Ascending aorta (tissue), 2 donors: ENCODE results near the gene NECAB2. TPM values are rescaled to one million over a fixed set of nuclear protein-coding genes. Genes with fewer than 3 reads are reported as not detected.
A peak's percentile ranks its signal among the peaks of the same experiment; 100 is the strongest.

Experiments
- DNase-seq, 2 donors: peaks; one replicate each; pipeline ENCODE4 v3.0.0-alpha.2; 2019; ENCODE audit warnings: low spot score in 2 of 2
- H3K27ac ChIP-seq, 2 donors: fragments of 200-600 bp; sonication (generic); one replicate each; pipeline ENCODE4 v1.5.1; 2016 to 2017; ENCODE audit warnings: mild to moderate bottlenecking in 1 of 2
- H3K27me3 ChIP-seq: fragments of 200-600 bp; sonication (generic); one replicate; pipeline ENCODE4 v1.5.1; 2017
- H3K36me3 ChIP-seq, 2 donors: fragments of 200-600 bp; sonication (generic); one replicate each; pipeline ENCODE4 v1.5.1; 2016
- H3K4me1 ChIP-seq, 2 donors: fragments of 200-600 bp; sonication (generic); one replicate each; pipeline ENCODE4 v1.5.1; 2016 to 2017; ENCODE audit warnings: mild to moderate bottlenecking in 1 of 2
- H3K4me3 ChIP-seq, 2 donors: fragments of 200-600 bp; sonication (generic); one replicate each; pipeline ENCODE4 v1.5.1; 2016 to 2017; ENCODE audit warnings: mild to moderate bottlenecking in 1 of 2
- H3K9me3 ChIP-seq, 2 donors: fragments of 200-600 bp; sonication (generic); one replicate each; pipeline ENCODE4 v1.5.1; 2016
- intact Hi-C: fragments of 100-400 bp; cut with DNase I; formaldehyde crosslinking; loops from one replicate; pipeline ENCODE4 v1.15.1; 2023
- total RNA-seq: library from RNA; depleted of rRNA; stranded (reverse); fragments of >200 nt; gene quantifications from one replicate; pipeline ENCODE4 v1.1.0, GENCODE V29; 2016
- TF ChIP-seq, protein P1 (sequence below), 3 experiments: fragments of 200-600 bp in 2 of 3; fragments of 450-650 bp in 1 of 3; sonication (generic) in 2 of 3; IDR thresholded peaks; one replicate each; pipeline ENCODE4 v1.5.1; 2016 to 2019; ENCODE audit warnings: antibody characterized with exemption in 3 of 3, mild to moderate bottlenecking in 1 of 3, moderate library complexity in 1 of 3

NECAB2 gene
- total RNA-seq, 1 donor from 2014 or later = not detected

GRCh38 chr16:83925957-83926725 is 41.9 kb upstream of the NECAB2 start:
- Histone ChIP-seq H3K4me1 (peaks cover 0 to 6% of the 10 kb centered on the region in 2 donors), H3K27me3 (no peaks in the 10 kb centered on the region), H3K27ac (no peak overlapping the region), H3K4me3 (no peak overlapping the region), H3K36me3 (peaks cover 0 to 14% of the 10 kb centered on the region in 2 donors), H3K9me3 (no peaks in the 10 kb centered on the region)
- no peak for DNase-seq
- TF ChIP-seq, protein P1, sequence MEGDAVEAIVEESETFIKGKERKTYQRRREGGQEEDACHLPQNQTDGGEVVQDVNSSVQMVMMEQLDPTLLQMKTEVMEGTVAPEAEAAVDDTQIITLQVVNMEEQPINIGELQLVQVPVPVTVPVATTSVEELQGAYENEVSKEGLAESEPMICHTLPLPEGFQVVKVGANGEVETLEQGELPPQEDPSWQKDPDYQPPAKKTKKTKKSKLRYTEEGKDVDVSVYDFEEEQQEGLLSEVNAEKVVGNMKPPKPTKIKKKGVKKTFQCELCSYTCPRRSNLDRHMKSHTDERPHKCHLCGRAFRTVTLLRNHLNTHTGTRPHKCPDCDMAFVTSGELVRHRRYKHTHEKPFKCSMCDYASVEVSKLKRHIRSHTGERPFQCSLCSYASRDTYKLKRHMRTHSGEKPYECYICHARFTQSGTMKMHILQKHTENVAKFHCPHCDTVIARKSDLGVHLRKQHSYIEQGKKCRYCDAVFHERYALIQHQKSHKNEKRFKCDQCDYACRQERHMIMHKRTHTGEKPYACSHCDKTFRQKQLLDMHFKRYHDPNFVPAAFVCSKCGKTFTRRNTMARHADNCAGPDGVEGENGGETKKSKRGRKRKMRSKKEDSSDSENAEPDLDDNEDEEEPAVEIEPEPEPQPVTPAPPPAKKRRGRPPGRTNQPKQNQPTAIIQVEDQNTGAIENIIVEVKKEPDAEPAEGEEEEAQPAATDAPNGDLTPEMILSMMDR (IDR thresholded peaks at IDR 0.05) = no peak
- intact Hi-C loops = loop anchor here (2.0 to 10.0 kb wide), 3 partner anchors 27 to 259 kb away; partner anchors contain the start of genes OSGIN1 and TAF1C

DNA sequence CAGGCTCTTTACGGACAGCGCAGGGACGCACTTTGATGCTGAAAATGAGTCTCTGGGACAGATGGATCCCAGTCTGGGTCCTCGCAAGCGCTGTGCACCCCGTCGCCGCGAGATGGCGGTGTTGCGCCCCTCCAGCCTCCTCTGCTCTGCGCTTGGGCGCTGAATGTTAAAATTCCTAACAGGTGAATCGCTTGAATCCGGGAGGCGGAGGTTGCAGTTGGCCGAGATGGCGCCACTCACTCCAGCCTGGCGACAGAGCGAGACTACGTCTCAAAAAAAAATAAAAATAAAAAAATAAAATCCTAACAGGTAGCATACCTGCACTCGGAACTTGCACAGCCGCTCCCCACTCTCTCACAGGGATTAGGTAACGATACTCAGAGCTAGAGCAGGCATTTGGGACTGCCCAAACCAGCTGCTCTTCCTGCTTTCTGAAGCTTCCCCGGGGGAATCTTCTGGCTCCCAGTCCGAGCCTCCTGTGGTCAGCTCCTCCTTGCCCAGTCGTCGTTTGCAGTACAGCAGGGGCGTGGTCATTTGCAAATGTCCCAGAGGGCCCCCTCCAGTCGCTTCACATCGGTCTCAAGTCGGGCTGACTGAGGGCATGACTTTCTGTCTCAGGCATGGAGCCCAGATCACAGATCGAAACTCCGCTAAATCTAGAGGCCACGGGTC is 41.2 kb upstream of the NECAB2 start:
- peak in 1 of 2 donors; percentile 83 for DNase-seq
- no peaks in the 10 kb centered on the region for H3K9me3 ChIP-seq
- peaks cover 0 to 6% of the 10 kb centered on the region in 2 donors for H3K4me1 ChIP-seq
- intact Hi-C loops = loop anchor here (2.0 to 10.0 kb wide), 3 partner anchors 26 to 258 kb away; partner anchors contain the start of genes OSGIN1 and TAF1C
- H3K27me3 ChIP-seq = no peaks in the 10 kb centered on the region
- H3K4me3 ChIP-seq = peak overlapping the region in 1 of 2 donors; percentile 31
- TF ChIP-seq, protein P1 (IDR thresholded peaks at IDR 0.05) = peak; percentile 81 to 98 (median 96)
- peaks cover 0 to 8% of the 10 kb centered on the region in 2 donors for H3K36me3 ChIP-seq
- H3K27ac ChIP-seq = no peak overlapping the region

- no peak for DNase-seq
- Histone ChIP-seq H3K4me3 (no peak overlapping the region), H3K4me1 (peaks cover 0 to 6% of the 10 kb centered on the region in 2 donors), H3K27ac (no peak overlapping the region), H3K36me3 (peaks cover 0 to 7% of the 10 kb centered on the region in 2 donors), H3K27me3 (no peaks in the 10 kb centered on the region), H3K9me3 (no peaks in the 10 kb centered on the region)
- intact Hi-C loops = loop anchor here (10.0 kb wide), 1 partner anchor 256 kb away; the partner anchor contains the start of gene TAF1C
- TF ChIP-seq, protein P1 (IDR thresholded peaks at IDR 0.05) = no peak
Observed at GRCh38 chr16:83928341-83929055, 39.5 kb upstream of the NECAB2 start.

DNA sequence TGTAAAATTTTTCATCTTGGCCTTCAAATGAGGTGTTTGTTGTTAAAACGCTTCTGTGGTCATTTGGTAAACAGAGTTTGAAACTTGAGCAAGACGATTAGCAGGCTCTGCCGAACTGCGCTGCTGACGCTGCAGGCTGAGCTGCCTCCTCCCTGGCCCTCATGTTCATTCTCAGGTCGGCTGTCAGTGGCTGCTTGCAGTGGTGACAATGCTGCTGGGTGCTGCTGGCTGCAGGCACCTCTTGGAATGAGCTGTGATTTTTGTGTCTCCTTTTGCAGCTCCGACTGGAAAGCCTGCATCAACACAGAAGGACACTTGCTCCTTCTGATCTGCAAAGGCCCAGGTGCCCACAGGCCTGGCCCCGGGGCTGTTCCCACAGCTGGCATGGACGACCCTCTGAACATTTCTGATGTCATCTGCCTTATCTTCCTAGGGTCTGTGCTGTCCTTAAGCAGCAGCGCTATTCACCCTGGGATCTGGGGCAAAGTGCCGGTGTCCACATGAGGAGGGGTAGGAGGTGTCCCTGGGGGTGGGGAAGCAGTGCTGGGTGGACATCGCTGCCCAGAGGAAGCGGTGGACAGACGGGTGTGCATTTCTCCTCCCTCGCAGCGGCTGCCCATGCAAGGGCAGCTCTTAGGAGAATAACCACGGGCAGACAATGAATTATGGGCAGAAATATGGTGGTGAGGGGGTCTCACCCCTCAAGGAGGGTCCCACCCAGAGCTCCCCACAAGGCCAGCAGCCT is 38.1 kb upstream of the NECAB2 start:
- intact Hi-C loops = loop anchor here (10.0 kb wide), 1 partner anchor 255 kb away; the partner anchor contains the start of gene TAF1C
- no peak for DNase-seq
- TF ChIP-seq, protein P1 (IDR thresholded peaks at IDR 0.05) = no peak
- H3K9me3 ChIP-seq = no peaks in the 10 kb centered on the region
- H3K36me3 ChIP-seq = peaks cover 0 to 7% of the 10 kb centered on the region in 2 donors
- no peaks in the 10 kb centered on the region for H3K27me3 ChIP-seq
- no peak overlapping the region for H3K27ac ChIP-seq
- H3K4me1 ChIP-seq = peaks cover 0 to 6% of the 10 kb centered on the region in 2 donors
- no peak overlapping the region for H3K4me3 ChIP-seq
